GM18858 (cell line): ENCODE measurements around the gene ZNF594.
"Not testable (repeated sequence)": the region's sequence is repeated elsewhere in the genome, so short reads cannot be mapped to it uniquely, and the experiment has no call there.

Experiments used
- ATAC-seq: cut with Tn5 transposase; IDR thresholded peaks from one replicate; pipeline ENCODE4 v1.9.1; 2021; ENCODE audit not compliant: unreplicated experiment

ZNF594 gene

DNA sequence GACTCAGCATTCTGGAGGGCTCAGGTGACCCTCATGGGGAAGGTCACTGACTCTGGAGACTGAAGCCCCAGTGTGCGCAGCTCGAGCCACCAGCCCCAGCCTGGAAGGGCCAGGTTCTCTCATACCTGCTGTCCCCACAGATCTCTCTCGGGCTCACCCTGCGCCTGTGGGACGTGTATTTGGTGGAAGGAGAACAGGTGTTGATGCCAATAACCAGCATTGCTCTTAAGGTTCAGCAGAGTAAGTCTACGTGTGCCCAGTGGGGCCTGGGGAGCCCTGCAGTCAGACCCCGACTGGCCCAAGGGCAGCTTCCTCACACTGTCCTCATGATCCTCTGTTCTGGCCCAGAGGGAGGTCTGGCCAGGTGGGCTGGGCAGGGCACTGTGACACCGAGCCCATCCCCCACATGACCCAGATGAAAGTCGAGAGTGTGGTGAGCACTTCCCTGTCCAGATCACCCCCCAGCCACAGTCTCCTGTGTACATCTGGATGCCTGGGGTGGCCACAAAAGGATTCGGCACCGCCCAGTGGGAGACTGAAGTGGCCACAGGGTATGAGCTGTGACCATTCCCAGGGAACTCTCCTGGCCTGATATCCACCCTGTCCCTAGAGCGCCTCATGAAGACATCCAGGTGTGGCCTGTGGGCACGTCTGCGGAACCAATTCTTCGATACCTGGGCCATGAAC is 54.0 kb downstream of the ZNF594 start:
- not testable (repeated sequence) for ATAC-seq

DNA sequence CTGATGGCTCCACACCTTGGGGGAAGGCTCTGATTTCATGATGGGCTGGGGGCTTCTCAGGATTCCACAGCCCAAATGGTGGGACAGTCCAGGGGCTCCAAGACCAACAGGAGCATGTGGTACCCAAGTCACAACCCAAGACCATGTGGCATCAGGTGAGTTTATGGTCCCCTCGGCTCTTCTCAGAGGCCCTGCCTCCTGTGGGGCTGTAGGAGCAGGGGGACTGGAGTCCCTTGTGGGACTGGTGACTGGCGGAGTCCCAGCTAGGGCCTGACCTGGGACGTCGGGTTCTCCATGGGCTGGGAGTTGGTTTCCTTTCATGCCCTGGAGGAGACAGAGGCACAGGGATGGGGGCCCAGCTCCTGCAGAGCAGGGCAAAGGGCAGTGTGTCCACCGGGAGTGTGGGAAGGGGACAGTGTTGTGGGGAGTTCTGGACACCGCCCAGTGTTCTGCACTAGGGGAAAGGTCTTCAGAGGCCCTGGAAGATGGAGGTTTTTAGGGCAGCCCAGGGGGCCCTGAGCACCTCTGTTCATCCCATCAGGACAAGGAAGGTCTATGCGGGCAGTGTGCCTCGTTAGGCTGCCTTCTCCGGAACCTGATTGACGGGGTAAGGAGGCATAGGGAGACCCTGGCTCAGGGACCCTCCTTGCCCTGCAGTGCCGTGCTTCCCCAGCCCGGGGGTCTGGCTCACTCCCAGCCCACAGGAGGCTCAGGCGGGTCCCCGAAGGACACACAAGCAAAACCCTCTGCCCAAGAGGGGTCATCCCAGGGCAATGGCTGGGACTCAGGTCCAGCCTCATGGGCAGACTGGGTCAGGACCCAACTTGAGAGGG is 54.9 kb downstream of the ZNF594 start:
- not testable (repeated sequence) for ATAC-seq

DNA sequence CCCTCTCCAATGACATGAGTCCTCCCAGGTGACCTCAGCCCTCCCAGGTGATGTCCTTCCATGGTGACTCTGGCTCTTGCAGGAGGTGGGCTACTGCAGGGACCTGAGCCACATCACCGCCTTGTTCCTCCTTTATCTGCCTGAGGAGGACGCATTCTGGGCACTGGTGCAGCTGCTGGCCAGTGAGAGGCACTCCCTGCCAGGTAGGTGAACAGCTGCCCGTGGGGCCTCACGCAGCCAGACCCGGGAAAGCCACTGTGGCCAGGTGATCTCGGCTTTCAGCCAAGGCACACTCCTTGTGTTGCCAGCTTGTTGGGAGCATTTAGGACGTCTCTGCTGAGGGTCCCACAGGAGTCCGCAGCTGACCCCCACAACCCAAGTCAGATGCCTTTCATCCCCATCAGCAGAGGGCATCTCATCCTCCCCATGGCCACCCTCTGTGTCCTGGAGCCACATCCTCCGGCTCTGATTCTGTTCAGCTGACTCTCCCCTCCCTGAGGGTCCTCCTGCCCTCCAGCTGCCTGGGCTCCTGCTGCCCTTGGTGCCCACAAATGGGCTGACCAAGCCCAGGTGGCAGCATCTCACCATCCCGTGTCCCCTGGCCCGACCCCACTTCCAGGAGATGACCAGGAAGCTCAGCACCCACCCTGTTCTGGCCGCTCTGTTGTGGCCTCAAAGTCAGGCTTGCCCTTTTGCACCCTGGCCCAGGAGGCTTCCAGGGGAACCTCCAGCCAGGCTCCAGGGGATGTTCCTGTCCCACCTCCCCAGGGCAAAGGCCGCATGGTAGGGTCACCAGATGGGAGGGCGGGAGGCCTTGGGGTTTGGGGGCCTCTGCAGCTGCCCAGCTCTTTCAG is 55.7 kb downstream of the ZNF594 start:
- no peak for ATAC-seq

DNA sequence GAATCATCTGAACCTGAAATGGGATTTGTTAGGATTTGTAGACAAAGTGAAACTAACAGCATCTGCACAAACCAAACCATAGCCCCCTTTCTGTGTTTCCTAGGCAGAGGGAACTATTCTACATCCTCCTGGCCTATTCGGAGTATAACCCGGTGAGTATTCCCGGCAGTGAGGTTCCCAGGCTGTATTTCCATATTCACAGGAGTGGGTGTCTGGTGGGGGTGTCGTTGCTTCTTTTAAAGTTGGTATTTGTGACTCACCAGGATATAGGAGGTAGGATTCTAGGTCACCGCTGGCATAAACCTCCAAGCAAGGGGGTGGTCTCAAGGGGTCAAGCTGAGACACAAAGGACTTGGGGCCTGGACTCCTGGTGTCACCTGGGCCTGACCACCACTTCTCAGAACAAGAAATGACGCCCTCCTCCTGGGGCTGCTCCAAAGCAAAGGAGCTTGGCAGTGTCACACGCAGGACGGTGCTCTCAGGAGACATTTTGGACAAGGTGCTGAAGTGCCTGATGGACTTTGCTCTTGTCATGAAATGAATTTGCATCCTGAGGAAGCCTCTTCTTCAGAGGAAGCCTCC is 56.4 kb downstream of the ZNF594 start:
- ATAC-seq = not testable (repeated sequence)

DNA sequence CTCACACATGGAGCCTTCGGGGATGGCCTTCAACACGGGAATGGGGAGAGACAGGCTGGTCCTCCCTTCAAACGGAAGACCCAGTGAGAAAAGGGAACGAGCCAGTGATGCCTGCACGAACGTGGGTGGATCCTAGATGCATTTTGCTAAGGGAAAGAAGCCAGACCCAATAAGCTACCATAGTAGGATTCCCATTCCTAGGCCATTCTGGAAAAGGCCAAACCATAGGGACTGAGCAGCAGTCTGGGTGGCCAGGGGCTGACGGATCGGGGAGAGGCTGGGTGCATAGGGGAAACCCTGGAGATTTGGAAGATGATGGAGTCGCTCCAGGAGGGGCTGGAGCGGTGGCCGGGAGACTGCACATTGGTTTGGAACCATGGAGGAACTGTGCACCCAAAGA is 57.1 kb downstream of the ZNF594 start:
- ATAC-seq = not testable (repeated sequence)

DNA sequence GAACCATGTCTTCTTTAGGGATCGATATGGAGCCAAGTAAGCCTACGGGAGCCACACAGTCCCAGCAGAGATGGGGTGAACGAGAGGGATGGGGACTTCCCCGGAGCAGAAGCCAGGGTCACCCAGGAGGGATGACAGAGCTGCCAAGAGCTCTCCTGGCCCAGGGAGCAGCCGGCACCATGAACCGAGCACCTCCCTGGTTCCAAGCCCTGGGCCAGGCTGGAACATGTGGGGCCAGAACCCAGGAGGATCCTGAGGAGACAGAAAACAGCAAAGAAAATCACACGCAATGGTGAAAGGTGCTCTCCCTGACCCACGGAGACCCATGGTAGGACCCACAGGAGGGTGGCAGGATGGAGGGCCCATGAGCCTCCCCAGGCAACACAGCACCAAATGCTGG is 57.7 kb downstream of the ZNF594 start:
- ATAC-seq = not testable (repeated sequence)

DNA sequence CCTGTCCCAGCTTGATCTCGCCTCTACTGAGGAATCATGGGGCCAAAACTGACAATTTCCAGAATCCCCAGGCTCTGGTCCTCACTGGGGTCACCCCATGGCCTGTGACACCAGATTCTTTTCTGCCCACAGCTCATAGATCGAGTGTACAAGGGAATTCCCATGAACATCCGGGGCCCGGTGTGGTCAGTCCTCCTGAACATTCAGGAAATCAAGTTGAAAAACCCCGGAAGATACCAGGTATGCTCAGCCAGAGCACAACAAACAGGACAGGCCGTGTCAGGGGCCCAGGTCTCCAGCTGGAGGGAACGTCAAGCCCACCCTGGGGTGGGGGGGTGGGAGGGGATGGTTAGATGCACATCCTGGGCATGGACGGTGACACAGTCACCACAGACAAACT is 58.4 kb downstream of the ZNF594 start:
- no peak for ATAC-seq

DNA sequence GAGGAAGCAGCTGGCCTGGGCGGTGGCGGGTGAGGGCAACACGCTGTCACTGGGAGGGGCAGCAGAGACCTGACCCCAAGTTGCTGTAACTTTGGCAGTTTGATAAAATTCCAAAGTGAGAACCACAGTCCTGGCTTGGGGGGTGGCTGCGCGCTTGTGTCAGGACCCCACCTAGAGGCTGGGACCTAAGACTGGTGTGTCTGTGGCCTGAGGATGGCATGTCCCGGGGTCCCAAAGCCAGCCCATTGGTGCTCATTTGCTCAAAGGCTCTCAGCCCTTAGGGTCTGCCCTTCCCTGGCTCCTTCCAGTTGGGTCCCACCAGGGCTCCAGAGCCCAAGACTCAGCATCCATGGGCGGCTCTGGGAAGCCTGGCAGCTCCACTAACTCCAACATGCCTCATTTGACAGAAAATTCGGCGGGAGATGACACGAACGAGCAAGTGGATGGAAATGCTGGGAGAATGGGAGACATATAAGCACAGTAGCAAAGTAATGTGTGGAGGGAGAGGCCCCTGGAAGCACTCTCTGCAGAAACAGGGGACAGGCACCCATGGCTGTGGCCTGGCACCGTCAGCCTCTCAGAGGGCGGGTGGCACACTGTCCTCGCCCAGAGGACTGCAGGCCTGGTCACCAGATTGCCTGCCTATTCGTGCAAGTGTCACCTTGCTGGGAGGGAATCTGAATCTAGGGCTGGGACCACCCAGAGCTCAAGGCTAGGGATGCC is 59.0 kb downstream of the ZNF594 start:
- ATAC-seq = not testable (repeated sequence)

DNA sequence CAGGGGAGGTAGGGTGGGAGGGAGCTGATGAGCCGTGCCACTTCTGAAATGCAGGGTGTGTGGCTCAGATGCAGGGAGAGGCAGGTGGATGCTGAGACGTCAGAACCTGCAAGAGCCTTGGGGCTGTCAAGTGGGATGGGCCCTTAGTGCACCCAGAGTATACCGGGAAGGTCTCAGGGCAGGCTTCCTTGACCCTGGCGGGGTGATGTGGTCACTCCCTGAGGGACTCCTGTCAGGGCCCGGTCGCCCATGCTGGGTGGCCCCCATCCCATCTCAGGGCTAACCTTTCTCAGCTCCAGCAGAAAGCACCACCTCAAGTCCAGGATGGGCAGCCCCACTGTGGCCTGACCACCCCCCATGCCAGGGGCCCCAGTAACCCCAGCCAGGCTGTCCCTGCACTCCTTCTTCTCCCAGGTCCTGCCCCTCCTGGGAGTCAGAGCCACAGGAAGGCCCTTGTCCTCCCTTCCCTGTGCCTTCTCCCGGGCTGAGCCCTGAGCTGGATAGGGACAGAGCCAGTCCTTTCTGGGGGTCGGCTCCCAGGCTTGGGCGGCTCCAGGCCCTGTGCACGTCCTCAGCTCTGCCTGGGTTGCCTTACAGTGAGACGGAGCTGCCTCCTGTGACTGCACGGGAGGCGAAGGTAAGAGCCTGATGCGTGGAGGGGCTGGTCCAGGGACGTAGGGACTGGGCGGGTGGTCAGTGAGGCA is 59.7 kb downstream of the ZNF594 start:
- not testable (repeated sequence) for ATAC-seq

DNA sequence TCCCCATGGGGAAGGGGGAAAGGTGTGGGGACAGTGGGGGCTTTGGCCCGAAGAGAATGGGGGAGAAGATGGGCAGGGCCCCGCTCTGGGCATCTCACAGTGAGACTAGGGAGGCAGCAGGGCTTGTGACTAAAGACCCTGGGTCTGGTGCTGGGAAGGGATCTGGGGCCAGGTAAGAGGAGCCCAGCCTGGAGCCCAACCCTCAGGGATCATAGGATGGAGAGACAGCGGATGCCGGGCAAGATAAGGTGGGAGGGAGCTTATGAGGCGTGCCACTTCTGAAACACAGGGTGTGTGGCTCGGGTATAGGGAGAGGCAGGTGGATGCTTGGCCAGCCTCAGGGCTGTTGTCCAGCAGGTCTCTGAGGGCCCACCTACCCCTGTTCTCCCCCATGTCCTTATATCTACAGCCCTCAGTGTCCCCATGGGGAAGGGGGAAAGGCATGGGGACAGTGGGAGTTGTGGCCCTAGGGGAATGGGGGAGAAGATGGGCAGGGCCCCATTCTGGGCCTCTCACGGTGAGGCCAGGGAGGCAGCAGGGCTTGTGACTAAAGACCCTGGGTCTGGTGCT is 60.4 kb downstream of the ZNF594 start:
- no peak for ATAC-seq

DNA sequence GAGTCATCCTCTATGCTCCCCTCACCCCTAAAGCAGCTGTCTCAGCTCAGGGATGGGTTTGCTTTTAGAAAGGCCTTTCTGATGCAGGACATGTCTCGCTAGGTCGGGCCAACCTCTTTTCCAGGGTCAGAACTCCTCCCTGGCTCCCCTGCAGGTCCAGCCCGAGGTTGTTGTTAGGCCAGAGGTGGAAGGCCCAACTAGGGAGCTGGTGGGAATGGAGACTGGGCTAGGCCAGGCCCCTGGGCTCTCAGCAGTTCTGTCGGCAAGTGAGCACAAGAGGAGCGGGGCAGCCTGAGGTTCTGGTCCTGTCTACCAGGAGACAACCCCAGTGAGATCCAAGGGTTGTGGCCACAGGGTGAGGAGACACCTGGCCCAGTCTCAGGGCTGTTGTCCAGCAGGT is 61.0 kb downstream of the ZNF594 start:
- ATAC-seq = not testable (repeated sequence)

DNA sequence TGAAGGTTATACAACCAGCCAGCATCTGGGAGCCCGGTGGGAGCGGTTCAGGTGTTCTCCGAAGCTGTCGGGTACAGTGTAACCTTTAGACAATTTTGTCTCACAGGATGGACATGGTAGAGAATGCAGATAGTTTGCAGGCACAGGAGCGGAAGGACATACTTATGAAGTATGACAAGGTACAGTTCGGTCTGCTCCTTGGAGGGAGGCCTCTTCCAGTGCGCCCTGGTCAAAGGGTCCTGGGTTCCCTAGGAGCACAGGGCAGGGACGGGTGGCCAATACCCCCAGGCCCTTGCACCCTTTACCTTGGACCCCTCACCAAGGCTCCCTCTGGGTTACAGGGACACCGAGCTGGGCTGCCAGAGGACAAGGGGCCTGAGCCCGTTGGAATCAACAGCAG is 61.4 kb downstream of the ZNF594 start:
- not testable (repeated sequence) for ATAC-seq

DNA sequence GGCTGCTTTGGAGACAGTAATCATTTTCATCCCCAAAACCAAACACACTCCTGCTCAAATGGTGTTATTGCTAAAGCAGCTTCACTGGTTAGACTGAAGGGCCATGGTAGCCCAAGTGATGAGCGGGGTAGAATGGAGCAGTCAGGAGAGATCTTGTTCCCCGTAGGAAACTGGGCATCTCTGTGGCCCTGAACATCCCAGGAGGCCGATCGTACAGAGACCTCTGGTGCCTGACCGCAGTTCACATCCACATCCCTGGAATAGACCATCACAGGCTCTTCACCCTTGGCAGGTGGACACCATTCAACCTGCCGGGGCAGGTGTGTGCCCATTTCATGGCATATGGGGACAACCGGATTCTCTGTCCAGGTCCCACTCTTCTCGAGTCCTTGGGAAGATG is 61.9 kb downstream of the ZNF594 start:
- not testable (repeated sequence) for ATAC-seq
